Measurements from ENCODE around the gene EHMT2. TPM values are rescaled to one million over a fixed set of nuclear protein-coding genes. Genes with fewer than 3 reads are reported as not detected.
"Not testable (repeated sequence)": the region's sequence is repeated elsewhere in the genome, so short reads cannot be mapped to it uniquely, and the experiment has no call there.

EHMT2 gene
- total RNA-seq, 1 experiment from 2014 or later: 65.7 TPM

- H3K4me1 Mint-ChIP-seq (ENCODE audit: low read depth, unreplicated experiment): peaks cover 7% of the 10 kb centered on the region
- ChIA-PET POLR2A (no interaction called here), CTCF (no interaction called here)
- DNase-seq: no peak
- H3K27ac Mint-ChIP-seq (ENCODE audit: unreplicated experiment): no peak overlapping the region
- Histone ChIP-seq H3K27me3 (replicated peaks; ENCODE audit: control insufficient read depth, insufficient read depth, low read length) (no peaks in the 10 kb centered on the region), H3K4me1 (no peaks in the 10 kb centered on the region), H3K9me3 (no peaks in the 10 kb centered on the region), H3K36me3 (ENCODE audit: control insufficient read depth, insufficient read depth, low read length) (no peaks in the 10 kb centered on the region), H3K4me3 (ENCODE audit: low read depth, low read length) (no peak overlapping the region)
- H3K4me3 Mint-ChIP-seq (ENCODE audit: unreplicated experiment): no peak overlapping the region
- no peak for TF ChIP-seq CTCF (IDR thresholded peaks at IDR 0.05; ENCODE audit: insufficient read depth in 1 of 2, low read depth in 1 of 2, low read length in 1 of 2, severe bottlenecking in 1 of 2, unreplicated experiment in 1 of 2)
- no peaks in the 10 kb centered on the region for H3K36me3 Mint-ChIP-seq (ENCODE audit: insufficient read depth, unreplicated experiment)
- H3K27me3 Mint-ChIP-seq (ENCODE audit: insufficient read depth, unreplicated experiment): no peaks in the 10 kb centered on the region
- no TSS peak for BruUV-seq (replicated peaks)
- intact Hi-C loops (cut with micrococcal nuclease; ENCODE audit: unreplicated experiment): no loop called here
- H3K9me3 Mint-ChIP-seq (ENCODE audit: unreplicated experiment): no peaks in the 10 kb centered on the region
These were observed 14.5 kb upstream of the EHMT2 start for GRCh38 chr6:31911826-31912585.

- H3K4me3 Mint-ChIP-seq (ENCODE audit: unreplicated experiment); H3K4me1 Mint-ChIP-seq (ENCODE audit: low read depth, unreplicated experiment); H3K27ac Mint-ChIP-seq (ENCODE audit: unreplicated experiment); H3K4me1 ChIP-seq; H3K36me3 ChIP-seq (ENCODE audit: control insufficient read depth, insufficient read depth, low read length); POLR2A ChIA-PET; H3K27me3 ChIP-seq (replicated peaks; ENCODE audit: control insufficient read depth, insufficient read depth, low read length); DNase-seq; BruUV-seq (replicated peaks); H3K27me3 Mint-ChIP-seq (ENCODE audit: insufficient read depth, unreplicated experiment); intact Hi-C loops (cut with micrococcal nuclease; ENCODE audit: unreplicated experiment); H3K4me3 ChIP-seq (ENCODE audit: low read depth, low read length); H3K36me3 Mint-ChIP-seq (ENCODE audit: insufficient read depth, unreplicated experiment); H3K9me3 Mint-ChIP-seq (ENCODE audit: unreplicated experiment); H3K9me3 ChIP-seq: not testable (repeated sequence)
- CTCF ChIA-PET: interaction anchor here (0.7 kb wide), 1 partner anchor 11 kb away, joined by 4 read pairs; no protein-coding TSS in a partner anchor
These were observed 11.8 kb upstream of the EHMT2 start for GRCh38 chr6:31909298-31909697.

DNA sequence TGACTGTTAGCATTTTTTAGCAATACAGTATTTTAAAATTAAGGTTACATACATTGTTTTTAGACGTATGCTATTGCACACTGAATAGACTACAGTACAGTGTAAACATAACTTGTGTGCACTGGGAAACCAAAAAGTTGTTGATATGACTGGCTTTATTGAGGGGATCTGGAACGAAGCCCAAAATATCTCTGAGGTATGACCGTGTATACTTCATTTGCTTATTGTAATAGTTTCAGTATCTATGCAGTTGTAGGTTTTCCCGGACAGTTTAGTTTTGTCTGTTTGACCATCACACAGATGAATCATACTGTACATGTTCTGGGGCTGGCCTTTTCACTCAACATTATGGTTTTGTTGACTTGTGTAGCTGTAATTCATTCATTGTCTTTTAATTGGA, 11.3 kb upstream of the EHMT2 start:
- no TSS peak for BruUV-seq (replicated peaks)
- Mint-ChIP-seq H3K4me3 (ENCODE audit: unreplicated experiment) (no peak overlapping the region), H3K27me3 (ENCODE audit: insufficient read depth, unreplicated experiment) (no peaks in the 10 kb centered on the region), H3K9me3 (ENCODE audit: unreplicated experiment) (no peaks in the 10 kb centered on the region), H3K27ac (ENCODE audit: unreplicated experiment) (no peak overlapping the region), H3K4me1 (ENCODE audit: low read depth, unreplicated experiment) (no peaks in the 10 kb centered on the region), H3K36me3 (ENCODE audit: insufficient read depth, unreplicated experiment) (no peaks in the 10 kb centered on the region)
- POLR2A ChIA-PET: no interaction called here
- intact Hi-C loops (cut with micrococcal nuclease; ENCODE audit: unreplicated experiment): no loop called here
- CTCF ChIA-PET: interaction anchor here (0.7 kb wide), 1 partner anchor 10 kb away, joined by 4 read pairs; no protein-coding TSS in a partner anchor
- Histone ChIP-seq H3K9me3 (no peaks in the 10 kb centered on the region), H3K4me3 (ENCODE audit: low read depth, low read length) (no peak overlapping the region), H3K27me3 (replicated peaks; ENCODE audit: control insufficient read depth, insufficient read depth, low read length) (no peaks in the 10 kb centered on the region), H3K36me3 (ENCODE audit: control insufficient read depth, insufficient read depth, low read length) (no peaks in the 10 kb centered on the region), H3K4me1 (peaks cover 2% of the 10 kb centered on the region; the same call in 1 of the 2 replicates)
- TF ChIP-seq CTCF (IDR thresholded peaks at IDR 0.05; ENCODE audit: insufficient read depth in 1 of 2, low read depth in 1 of 2, low read length in 1 of 2, severe bottlenecking in 1 of 2, unreplicated experiment in 1 of 2): no peak
- no peak for DNase-seq

GRCh38 chr6:31908255-31908654, 10.8 kb upstream of the EHMT2 start:
- H3K4me3 Mint-ChIP-seq (ENCODE audit: unreplicated experiment); H3K4me1 ChIP-seq; H3K9me3 ChIP-seq; H3K27ac Mint-ChIP-seq (ENCODE audit: unreplicated experiment); BruUV-seq (replicated peaks); H3K36me3 ChIP-seq (ENCODE audit: control insufficient read depth, insufficient read depth, low read length); H3K36me3 Mint-ChIP-seq (ENCODE audit: insufficient read depth, unreplicated experiment); H3K27me3 ChIP-seq (replicated peaks; ENCODE audit: control insufficient read depth, insufficient read depth, low read length); H3K4me1 Mint-ChIP-seq (ENCODE audit: low read depth, unreplicated experiment); H3K4me3 ChIP-seq (ENCODE audit: low read depth, low read length); H3K27me3 Mint-ChIP-seq (ENCODE audit: insufficient read depth, unreplicated experiment); intact Hi-C loops (cut with micrococcal nuclease; ENCODE audit: unreplicated experiment); POLR2A ChIA-PET; H3K9me3 Mint-ChIP-seq (ENCODE audit: unreplicated experiment); DNase-seq: not testable (repeated sequence)
- CTCF ChIA-PET: interaction anchor here (1.0 to 2.4 kb wide), 4 partner anchors 14 to 101 kb away, joined by 3 to 11 read pairs (median 4); partner anchors contain the start of gene LSM2

Data from Caco-2 (cell line).